K562 (cell line): ENCODE measurements around the gene USP2. TPM values are rescaled to one million over a fixed set of nuclear protein-coding genes. Genes with fewer than 3 reads are reported as not detected.

Experiments used
- ATAC-seq: fragments of 200-7000 bp; cut with Tn5 transposase; 3 replicates; pipeline ENCODE4 v1.9.1; 2020; ENCODE audit warnings: moderate library complexity
- BruUV-seq: library from RNA; stranded (reverse); fragments of 400-500 nt; replicated peaks from 2 replicates; lab custom pipeline; 2021; lab: Mats Ljungman, UMichigan
- CTCF ChIA-PET: fragments of 300-600 bp; formaldehyde crosslinking; extraction: SDS; loops from one replicate; lab custom pipeline; 2021; ENCODE audit warnings: low intra/inter-chr PET ratio; lab: Yijun Ruan, JAX
- POLR2A ChIA-PET: fragments of 300-600, 350-650 bp; sonication (Branson Sonifier 250); formaldehyde crosslinking; extraction: SDS; loops from one replicate; lab custom pipeline; 2021; ENCODE audit warnings: antibody characterized with exemption, inconsistent platforms; lab: Yijun Ruan, JAX
- DNase-seq, 4 experiments: peaks; one replicate each; pipeline versions ENCODE4 v3.0.0 to v3.0.0-alpha.2; 2011 to 2018; ENCODE audit warnings: low spot score in 3 of 4, mixed read lengths in 3 of 4; ENCODE audit errors: extremely low read depth in 1 of 4
- FAIRE-seq: peaks from 2 replicates; lab custom pipeline; 2011; peaks lifted over from hg19 to GRCh38; lab: Jason Lieb, UNC
- H2AFZ ChIP-seq: 2 replicates; pipeline ENCODE4 v1.6.0; 2011; ENCODE audit warnings: low read depth, low read length, control low read depth, inconsistent platforms
- H3K27ac ChIP-seq: fragments of 200-600 bp; 3 replicates; pipeline ENCODE4 v1.8.0; 2011; ENCODE audit warnings: low read depth, mild to moderate bottlenecking, control low read depth, inconsistent platforms, low read length, moderate library complexity, mixed read lengths; ENCODE audit errors: extremely low read depth
- H3K27me3 ChIP-seq, 2 experiments: fragments of 300-600 bp in 1 of 2; 2 replicates in 1 of 2; 3 replicates in 1 of 2; pipeline versions ENCODE4 v1.6.0 to v1.8.0; 2011; ENCODE audit warnings: inconsistent platforms in 2 of 2, low read length in 2 of 2, mild to moderate bottlenecking in 1 of 2, mixed read lengths in 1 of 2, moderate library complexity in 1 of 2; ENCODE audit not compliant: control insufficient read depth in 2 of 2, insufficient read depth in 2 of 2
- H3K36me3 ChIP-seq: fragments of 300-600 bp; 3 replicates; pipeline ENCODE4 v1.8.0; 2011; ENCODE audit warnings: mild to moderate bottlenecking, low read length, inconsistent platforms; ENCODE audit not compliant: control insufficient read depth, insufficient read depth
- H3K4me1 ChIP-seq, 2 experiments: fragments of 200-600 bp in 1 of 2; replicated peaks in 1 of 2; 2 replicates in 1 of 2; 3 replicates in 1 of 2; pipeline versions ENCODE4 v1.5.1 to v1.8.0; 2011; ENCODE audit warnings: inconsistent platforms in 2 of 2, low read length in 2 of 2, mild to moderate bottlenecking in 1 of 2, mixed read lengths in 1 of 2, moderate library complexity in 1 of 2; ENCODE audit not compliant: control insufficient read depth in 2 of 2, insufficient read depth in 2 of 2
- H3K4me2 ChIP-seq: 2 replicates; pipeline ENCODE4 v1.6.1; 2011; ENCODE audit warnings: low read length, control low read depth, inconsistent platforms, mixed read lengths; ENCODE audit not compliant: insufficient read depth
- H3K4me3 ChIP-seq: fragments of 200-600 bp; sonication (generic), shearing (Covaris generic); 2 replicates; pipeline ENCODE4 v1.5.1; 2016; ENCODE audit warnings: control low read depth, inconsistent platforms
- H3K79me2 ChIP-seq: fragments of 200-600 bp; 3 replicates; pipeline ENCODE4 v1.8.0; 2011; ENCODE audit warnings: low read length, inconsistent platforms; ENCODE audit not compliant: control insufficient read depth, insufficient read depth
- H3K9ac ChIP-seq, 2 experiments: 2 replicates each; pipeline versions ENCODE4 v1.6.0 to v1.6.1; 2011; ENCODE audit warnings: low read depth in 2 of 2, low read length in 2 of 2, control low read depth in 1 of 2, inconsistent platforms in 1 of 2, mild to moderate bottlenecking in 1 of 2, mixed read lengths in 1 of 2; ENCODE audit not compliant: insufficient read depth in 1 of 2
- H3K9me1 ChIP-seq: one replicate; pipeline ENCODE4 v1.6.0; 2011; ENCODE audit warnings: inconsistent platforms, mild to moderate bottlenecking, low read length, moderate library complexity; ENCODE audit not compliant: control insufficient read depth, insufficient read depth
- H3K9me3 ChIP-seq: replicated peaks from 2 replicates; pipeline ENCODE4 v1.5.1; 2011; ENCODE audit warnings: low read depth, low read length, inconsistent platforms; ENCODE audit not compliant: control insufficient read depth, insufficient read depth
- H4K20me1 ChIP-seq: replicated peaks from 2 replicates; pipeline ENCODE4 v1.6.1; 2011; ENCODE audit warnings: low read length, inconsistent platforms, mixed read lengths; ENCODE audit not compliant: control insufficient read depth, insufficient read depth
- ARNT ChIP-seq, 2 experiments: fragments of 450-650 bp; IDR thresholded peaks; 2 replicates each; pipeline ENCODE4 v1.6.1; 2016; ENCODE audit warnings: mild to moderate bottlenecking in 1 of 2
- DPF2 ChIP-seq: fragments of 450-650 bp; IDR thresholded peaks from 2 replicates; pipeline ENCODE4 v1.6.1; 2016
- E2F3 ChIP-seq: fragments of 250-450 bp; sonication (Bioruptor Pico); IDR thresholded peaks from 2 replicates; pipeline ENCODE4 v1.4.0; 2020; ENCODE audit warnings: mild to moderate bottlenecking
- FOXP1 ChIP-seq: sonication (generic); formaldehyde crosslinking; IDR thresholded peaks from 2 replicates; pipeline ENCODE4 v1.8.0; 2022; ENCODE audit warnings: mild to moderate bottlenecking, missing genetic modification reagents
- HCFC1 ChIP-seq: IDR thresholded peaks from 2 replicates; pipeline ENCODE4 v1.6.1; 2012; ENCODE audit warnings: low read depth, low read length, improper control_type of control experiment
- JUND ChIP-seq, 2 experiments: IDR thresholded peaks; 2 replicates in 1 of 2; 3 replicates in 1 of 2; pipeline ENCODE4 v1.6.1; 2011; ENCODE audit warnings: borderline replicate concordance in 2 of 2, low read depth in 2 of 2, low read length in 2 of 2, improper control_type of control experiment in 1 of 2, missing biosample characterization in 1 of 2, missing genetic modification characterization in 1 of 2, missing genetic modification reagents in 1 of 2
- KAT7 ChIP-seq: sonication (generic); formaldehyde crosslinking; IDR thresholded peaks from 2 replicates; pipeline ENCODE4 v1.8.0; 2022; ENCODE audit warnings: missing genetic modification reagents, mild to moderate bottlenecking, borderline replicate concordance
- MIER1 ChIP-seq: fragments of 450-650 bp; IDR thresholded peaks from 2 replicates; pipeline ENCODE4 v1.6.1; 2016; ENCODE audit warnings: antibody characterized with exemption, mild to moderate bottlenecking, low read depth
- PHB2 ChIP-seq: fragments of 450-650 bp; IDR thresholded peaks from 2 replicates; pipeline ENCODE4 v1.6.1; 2017; ENCODE audit warnings: low read depth
- PTBP1 ChIP-seq: fragments of 200-400 bp; formaldehyde crosslinking; IDR thresholded peaks from 2 replicates; pipeline ENCODE4 v1.6.1; 2017; ENCODE audit warnings: low read depth, low read length
- SMAD2 ChIP-seq: fragments of 150-350 bp; IDR thresholded peaks from 2 replicates; pipeline ENCODE4 v1.6.1; 2014; ENCODE audit warnings: low read depth, mild to moderate bottlenecking, low read length
- TCF7L2 ChIP-seq: fragments of 150-350 bp; IDR thresholded peaks from 2 replicates; pipeline ENCODE4 v1.6.1; 2016; ENCODE audit warnings: low read depth, mild to moderate bottlenecking, low read length, moderate library complexity
- ZBTB43 ChIP-seq: sonication (generic); formaldehyde crosslinking; IDR thresholded peaks from 2 replicates; pipeline ENCODE4 v1.8.0; 2023; ENCODE audit warnings: mild to moderate bottlenecking, missing genetic modification reagents
- ZBTB8A ChIP-seq: fragments of 450-650 bp; IDR thresholded peaks from 2 replicates; pipeline ENCODE4 v1.6.1; 2018; ENCODE audit warnings: mild to moderate bottlenecking, moderate library complexity; ENCODE audit not compliant: partially characterized antibody
- ZNF212 ChIP-seq: fragments of 450-650 bp; formaldehyde crosslinking; IDR thresholded peaks from 2 replicates; pipeline ENCODE4 v1.4.0; 2020; ENCODE audit warnings: mild to moderate bottlenecking
- WGBS: fragments of 100-300 bp; shearing (Covaris generic); methylation state at CpG from one replicate; pipeline ENCODE4 v1.1.6; 2016; ENCODE audit warnings: low coverage, mixed read lengths; ENCODE audit not compliant: insufficient coverage; ENCODE audit errors: missing lambda C conversion rate; 5-methylcytosine and 5-hydroxymethylcytosine counted together
- in situ Hi-C: fragments of 300-500 bp; cut with MboI; formaldehyde crosslinking; loops from 4 replicates; pipeline ENCODE4 v1.15.0; 2018; ENCODE audit warnings: inconsistent platforms, mixed read lengths
- intact Hi-C: fragments of 100-400 bp; cut with micrococcal nuclease; formaldehyde crosslinking; loops from 2 replicates; pipeline ENCODE4 v1.14.2; 2022
- polyA plus RNA-seq, 8 experiments: library from polyadenylated mRNA; depleted of rRNA in 4 of 8; stranded (reverse) in 5 of 8; unstranded in 3 of 8; fragments of >200 nt; fragmentation: Nextera tagmentation in 2 of 8; fragmentation: Illumina TruSeq in 1 of 8; extraction: Ambion mirVana in 2 of 8; extraction: Trizol in 1 of 8; gene quantifications; 2 replicates each; pipeline versions ENCODE4 v1.2.1 to v1.2.3, GENCODE V29; 2011 to 2014; ENCODE audit warnings: inconsistent platforms in 1 of 8, missing spikeins in 1 of 8
- total RNA-seq, 7 experiments: library from RNA; depleted of rRNA in 6 of 7; stranded (reverse); fragments of >200 nt in 6 of 7; fragmentation: Illumina TruSeq in 2 of 7; extraction: Trizol in 2 of 7; gene quantifications; 2 replicates each; pipeline versions ENCODE4 v1.2.1 to v1.2.3, GENCODE V29; 2011 to 2021; ENCODE audit warnings: low replicate concordance in 1 of 7
- TF ChIP-seq, protein P1 (sequence below): sonication (generic); formaldehyde crosslinking; IDR thresholded peaks from 2 replicates; pipeline ENCODE4 v1.8.1; 2023; ENCODE audit warnings: mild to moderate bottlenecking, missing genetic modification reagents
- TF ChIP-seq, protein P2 (sequence below): fragments of 450-650 bp; IDR thresholded peaks from 2 replicates; pipeline ENCODE4 v1.6.1; 2016; ENCODE audit warnings: missing biosample characterization, missing genetic modification characterization

Gene USP2
- total and polyA plus RNA-seq, 9 of the 15 experiments (the other 6 are each of a cell fraction or from before 2014, with no cell fraction given): 2.8 to 16.9 (median 3.9) TPM

DNA sequence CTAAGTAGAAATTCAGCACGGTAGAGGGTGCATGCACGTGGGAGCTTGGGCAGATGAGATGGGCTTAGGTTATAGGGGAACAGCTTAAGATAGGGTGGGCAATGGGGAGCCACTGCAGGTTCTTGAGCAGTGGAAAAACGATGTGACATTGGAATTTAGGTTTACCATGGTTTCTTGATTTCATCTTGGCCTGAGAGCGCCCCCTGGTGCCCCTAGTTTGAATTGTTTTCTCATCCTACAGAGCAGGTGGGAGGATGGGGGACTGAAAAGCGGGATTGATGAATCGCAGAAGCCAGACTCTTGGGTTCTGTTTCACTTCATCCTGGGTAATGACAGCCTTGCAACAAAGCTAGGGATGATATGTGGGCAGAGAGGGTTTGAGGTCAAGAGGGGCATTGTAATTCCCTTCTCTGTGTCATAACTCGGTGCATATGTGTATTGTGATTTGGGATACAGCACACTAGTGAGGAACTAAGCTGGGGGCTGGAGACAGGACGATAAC, 57.9 kb downstream of the USP2 start (continued):
- TF ChIP-seq DPF2: 0 out of 2 replicates have a peak, but pooled peaks have one; percentile 31
- 0 out of 4 replicates have a peak, but pooled peaks of 1 of the 2 experiments have one; percentile 40 for TF ChIP-seq ARNT (IDR thresholded peaks at IDR 0.05)
- TF ChIP-seq ZBTB8A: no peak
- peak; percentile 27; the same call in 1 of the 2 replicates for TF ChIP-seq FOXP1 (CRISPR knock-in tag)
- TF ChIP-seq E2F3: no peak
- TF ChIP-seq MIER1: peak; percentile 61; the same call in 1 of the 2 replicates
- peak; percentile 99 for TF ChIP-seq PTBP1
- TF ChIP-seq JUND (IDR thresholded peaks at IDR 0.05; ENCODE audit: borderline replicate concordance, low read depth, low read length): peak; percentile 27; the same call in 1 of the 2 replicates
- peak; percentile 44; the same call in 1 of the 3 replicates for TF ChIP-seq JUND (tag; IDR thresholded peaks at IDR 0.05; ENCODE audit: borderline replicate concordance, low read depth, low read length)
- peak; percentile 23; the same call in 1 of the 2 replicates for TF ChIP-seq HCFC1

- H3K9me3 ChIP-seq: no peaks in the 10 kb centered on the region
- H3K36me3 ChIP-seq: no peaks in the 10 kb centered on the region
- ChIA-PET CTCF (interaction anchor here (0.6 to 1.5 kb wide), 4 partner anchors 152 to 661 kb away, joined by 3 to 5 read pairs (median 4); no protein-coding TSS in a partner anchor), POLR2A (interaction anchor here (0.5 to 2.6 kb wide), 7 partner anchors 11 to 294 kb away, joined by 3 to 14 read pairs (median 4); partner anchors contain the start of gene RNF26)
- H3K4me3 ChIP-seq: no peak overlapping the region
- BruUV-seq: no TSS peak
- no peak for ATAC-seq
- no peak for TF ChIP-seq PHB2
- TF ChIP-seq ZBTB43 (CRISPR knock-in tag): no peak
- TF ChIP-seq SMAD2: no peak
- TF ChIP-seq, protein P1, sequence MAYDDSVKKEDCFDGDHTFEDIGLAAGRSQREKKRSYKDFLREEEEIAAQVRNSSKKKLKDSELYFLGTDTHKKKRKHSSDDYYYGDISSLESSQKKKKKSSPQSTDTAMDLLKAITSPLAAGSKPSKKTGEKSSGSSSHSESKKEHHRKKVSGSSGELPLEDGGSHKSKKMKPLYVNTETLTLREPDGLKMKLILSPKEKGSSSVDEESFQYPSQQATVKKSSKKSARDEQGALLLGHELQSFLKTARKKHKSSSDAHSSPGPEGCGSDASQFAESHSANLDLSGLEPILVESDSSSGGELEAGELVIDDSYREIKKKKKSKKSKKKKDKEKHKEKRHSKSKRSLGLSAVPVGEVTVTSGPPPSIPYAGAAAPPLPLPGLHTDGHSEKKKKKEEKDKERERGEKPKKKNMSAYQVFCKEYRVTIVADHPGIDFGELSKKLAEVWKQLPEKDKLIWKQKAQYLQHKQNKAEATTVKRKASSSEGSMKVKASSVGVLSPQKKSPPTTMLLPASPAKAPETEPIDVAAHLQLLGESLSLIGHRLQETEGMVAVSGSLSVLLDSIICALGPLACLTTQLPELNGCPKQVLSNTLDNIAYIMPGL (CRISPR knock-in tag): no peak
- no peak for TF ChIP-seq ZNF212
- TF ChIP-seq, protein P2, sequence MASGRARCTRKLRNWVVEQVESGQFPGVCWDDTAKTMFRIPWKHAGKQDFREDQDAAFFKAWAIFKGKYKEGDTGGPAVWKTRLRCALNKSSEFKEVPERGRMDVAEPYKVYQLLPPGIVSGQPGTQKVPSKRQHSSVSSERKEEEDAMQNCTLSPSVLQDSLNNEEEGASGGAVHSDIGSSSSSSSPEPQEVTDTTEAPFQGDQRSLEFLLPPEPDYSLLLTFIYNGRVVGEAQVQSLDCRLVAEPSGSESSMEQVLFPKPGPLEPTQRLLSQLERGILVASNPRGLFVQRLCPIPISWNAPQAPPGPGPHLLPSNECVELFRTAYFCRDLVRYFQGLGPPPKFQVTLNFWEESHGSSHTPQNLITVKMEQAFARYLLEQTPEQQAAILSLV (tag): no peak
- no peak for TF ChIP-seq TCF7L2
- 0 out of 2 replicates have a peak, but pooled peaks have one; percentile 42 for TF ChIP-seq KAT7 (CRISPR knock-in tag)
- no peak overlapping the region for H3K27ac ChIP-seq
- peak overlapping the region; percentile 63; the same call in 1 of the 2 replicates for H2AFZ ChIP-seq
- no peak overlapping the region for H3K9ac ChIP-seq
- intact Hi-C loops (loop anchor here (2.0 to 5.0 kb wide), 3 partner anchors 52 to 396 kb away; partner anchors contain the start of gene BCL9L), in situ Hi-C loops (no loop called here)
- peaks cover 4% of the 10 kb centered on the region; the same call in 2 of the 3 replicates for H3K79me2 ChIP-seq
- no peak for DNase-seq
- WGBS: 81% methylated on average over 14 of the region's 20 CpGs
- H4K20me1 ChIP-seq: no peaks in the 10 kb centered on the region
- H3K4me1 ChIP-seq: peaks cover 32 to 46% of the 10 kb centered on the region in 2 experiments
- H3K4me2 ChIP-seq: no peak overlapping the region
- no peaks in the 10 kb centered on the region; a peak in 1 of 5 replicates for H3K27me3 ChIP-seq
- FAIRE-seq: no peak
- no peaks in the 10 kb centered on the region for H3K9me1 ChIP-seq
Observed at GRCh38 chr11:119322921-119323531, 58.5 kb downstream of the USP2 start.
